ENCODE results near the gene FIGN.

The FIGN gene

DNA sequence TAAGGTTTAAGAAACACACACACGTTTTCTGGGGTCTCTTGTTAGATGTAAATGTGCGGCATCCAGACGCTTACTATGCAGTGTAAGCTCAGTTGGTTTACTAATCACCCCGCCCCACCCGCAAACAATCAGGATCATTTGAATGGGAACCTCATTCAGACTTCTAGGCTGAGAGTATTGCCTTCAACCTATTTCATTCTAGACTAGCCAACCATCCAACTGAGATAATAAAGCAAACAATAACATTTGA lies 1.3 kb upstream of the FIGN start:
- no peak for DNase-seq (ENCODE audit: low read depth)

DNA sequence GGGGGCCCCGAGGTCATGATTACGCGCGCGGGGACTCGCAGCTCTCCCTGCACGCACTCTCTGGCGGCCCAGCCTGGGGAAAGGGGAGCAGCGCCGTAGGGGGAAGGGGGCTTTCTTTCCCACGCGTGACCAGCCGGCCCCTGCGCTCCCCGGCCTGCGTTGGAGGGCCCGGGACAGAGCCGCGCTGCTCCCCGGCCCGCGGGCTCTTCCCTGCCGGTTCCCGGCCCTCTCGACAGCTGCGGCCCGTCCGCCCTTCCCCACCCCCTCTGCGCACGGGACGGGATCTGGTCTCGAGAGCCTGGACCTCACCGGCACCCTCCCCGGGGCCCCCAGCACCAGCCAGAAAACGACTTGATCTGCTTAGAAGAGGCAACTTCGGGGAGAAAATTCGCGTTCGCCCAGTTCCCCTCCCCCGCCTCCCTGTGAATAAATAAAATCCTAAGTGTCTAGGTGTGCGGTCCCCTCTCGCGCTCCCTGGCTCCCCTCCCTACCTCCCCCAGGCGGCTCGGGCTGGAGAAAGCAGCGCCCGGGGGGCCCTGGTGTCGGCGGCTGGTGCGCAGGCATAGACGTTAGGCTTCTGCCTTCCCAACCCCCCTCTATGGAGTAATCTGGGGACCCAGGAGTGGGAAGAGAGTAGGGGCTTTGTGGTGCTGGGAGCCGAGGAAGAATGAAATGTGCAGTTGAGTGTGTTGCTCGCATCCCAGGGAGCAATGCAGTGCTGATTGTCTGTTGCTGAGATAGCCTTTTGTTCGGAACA lies 803 bp upstream of the FIGN start:
- no peak for DNase-seq (ENCODE audit: low read depth)

DNA sequence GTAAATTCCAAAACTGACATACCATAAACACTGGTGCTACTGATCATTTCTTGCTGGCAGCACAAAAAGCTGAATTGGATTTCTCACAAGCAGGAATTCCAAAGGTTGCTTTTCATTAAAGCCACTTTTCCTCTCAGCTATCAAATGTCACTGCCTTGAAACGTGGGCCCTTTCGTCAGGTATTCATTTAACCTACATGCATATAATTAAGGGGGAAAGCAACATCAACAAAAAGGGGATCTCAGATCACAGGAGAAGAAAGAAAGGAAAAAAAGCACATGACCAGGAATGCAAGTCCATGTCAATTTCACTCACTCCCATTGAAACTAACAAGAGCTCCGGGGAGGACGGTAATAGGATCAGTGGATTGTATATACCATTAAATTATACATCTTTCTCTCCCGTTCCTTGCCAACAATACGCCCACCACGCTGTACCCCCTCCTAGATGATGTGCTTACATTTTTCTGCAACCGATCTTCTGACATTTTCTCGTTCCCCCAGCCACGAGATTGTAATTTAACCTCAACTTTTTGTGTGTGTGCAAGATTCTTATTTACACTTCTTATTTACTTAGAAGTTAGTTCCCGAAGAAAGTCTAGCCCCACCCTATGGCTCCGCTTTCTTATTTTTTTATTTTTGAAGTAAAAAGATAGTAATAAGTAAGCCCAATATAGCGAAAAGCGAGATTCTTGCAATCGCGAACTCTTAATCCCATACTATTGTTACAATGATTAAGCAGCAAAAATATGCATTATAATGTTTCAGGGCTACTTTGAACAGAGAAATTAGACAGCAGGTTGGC lies 725 bp downstream of the FIGN start:
- DNase-seq (ENCODE audit: low read depth) = no peak

DNA sequence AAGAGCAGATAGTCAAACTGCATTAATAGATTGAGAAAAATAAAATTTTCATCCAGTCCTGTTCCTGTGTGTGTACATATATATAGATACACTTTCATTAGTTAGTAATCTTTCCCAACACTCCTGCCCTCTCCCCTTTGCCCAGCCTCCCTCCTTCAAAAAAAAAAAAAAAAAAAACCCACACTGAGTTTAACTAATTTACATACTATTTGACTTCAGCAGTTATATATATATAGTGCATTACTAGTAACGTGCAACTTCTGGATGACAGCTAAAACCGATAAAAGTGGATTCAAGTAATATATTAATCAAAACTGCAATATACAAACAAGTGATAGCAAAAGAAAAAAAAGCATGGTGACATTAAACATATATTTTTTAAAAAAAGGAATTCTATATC lies 1.4 kb downstream of the FIGN start:
- no peak for DNase-seq (ENCODE audit: low read depth)

DNA sequence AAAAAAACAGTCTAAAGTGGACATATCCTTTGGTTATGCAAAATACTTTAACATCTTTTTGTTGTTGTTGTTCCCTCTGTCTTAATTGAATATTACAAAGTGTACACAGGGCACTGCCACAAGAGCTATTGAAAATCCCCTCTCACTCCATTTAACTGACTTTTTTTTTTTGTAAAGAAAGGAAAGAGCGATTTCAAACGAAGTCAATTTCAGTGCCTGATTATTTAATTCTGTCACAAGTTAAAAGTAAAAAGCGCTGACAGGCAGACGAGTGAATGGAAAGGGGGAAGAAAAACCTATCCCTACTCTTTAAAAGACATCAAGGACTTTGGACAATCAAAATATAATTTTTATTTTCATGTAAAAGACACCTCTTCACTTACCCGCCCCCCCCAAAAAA lies 1.9 kb downstream of the FIGN start:
- DNase-seq (ENCODE audit: low read depth) = no peak

DNA sequence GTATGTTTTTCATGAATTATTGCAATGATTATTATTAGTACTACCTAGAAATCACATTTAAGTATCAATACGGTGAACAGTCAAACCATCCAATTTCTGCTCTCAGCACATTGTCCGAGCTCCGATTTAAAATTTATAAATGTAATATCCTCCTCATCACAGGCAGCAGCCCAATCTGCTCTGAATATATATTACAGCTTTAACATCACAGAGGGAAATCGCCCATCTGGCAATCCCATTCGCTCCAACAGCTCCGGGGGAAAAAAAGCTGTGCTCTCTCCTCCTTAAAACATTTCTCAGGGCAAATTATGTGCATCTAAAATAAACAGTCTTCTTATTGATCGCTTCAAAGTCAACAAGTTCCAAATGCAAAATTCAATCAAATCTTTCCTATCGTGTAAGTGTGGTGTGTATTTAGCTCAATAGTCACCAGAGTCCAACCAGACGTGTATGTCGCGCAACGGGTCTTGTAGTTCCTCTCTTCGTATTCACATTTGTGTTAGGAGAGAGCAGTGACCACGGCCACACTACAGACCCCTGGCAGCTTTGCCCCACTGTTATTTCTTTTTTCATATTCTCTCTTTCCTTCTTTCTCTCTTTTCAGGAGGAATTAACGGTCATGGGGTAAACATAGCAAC lies 2.4 kb downstream of the FIGN start:
- DNase-seq (ENCODE audit: low read depth) = no peak

DNA sequence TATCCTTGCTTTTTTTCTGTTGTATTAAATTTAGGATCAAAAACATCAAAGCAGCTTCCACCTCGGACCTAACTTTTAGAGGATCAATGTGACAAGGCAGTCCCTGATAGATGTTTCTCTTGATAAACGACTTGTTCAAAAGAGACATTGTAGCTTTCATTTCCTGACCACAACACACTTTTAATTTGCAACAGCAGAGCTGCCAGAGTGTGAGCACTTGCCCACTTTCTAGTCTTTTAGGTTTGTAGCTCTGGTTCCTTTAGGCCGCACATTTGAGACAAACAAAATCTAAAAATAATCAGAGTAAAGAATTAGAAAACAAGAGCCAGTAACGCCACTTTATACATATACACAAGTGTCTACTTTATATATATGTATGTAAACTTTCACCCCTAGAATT lies 3.1 kb downstream of the FIGN start:
- DNase-seq (ENCODE audit: low read depth) = no peak

DNA sequence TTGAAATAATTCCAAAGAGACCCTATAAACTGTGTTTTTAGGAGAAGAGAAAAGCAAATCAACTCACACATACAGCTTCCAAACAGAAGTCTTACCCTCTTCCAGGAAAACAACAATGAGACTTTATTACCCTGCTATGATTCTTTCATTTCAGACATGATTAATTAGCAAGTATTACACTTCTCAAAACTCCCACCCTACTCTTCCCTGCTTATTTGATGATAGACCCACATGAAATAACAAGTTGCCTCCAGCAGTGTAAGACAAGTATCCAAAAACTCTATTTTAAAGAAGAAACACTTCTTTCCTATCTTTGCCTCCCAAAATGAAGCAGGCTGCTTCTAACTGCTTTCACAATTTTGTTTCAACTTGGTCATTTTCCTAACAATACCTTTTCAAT lies 4.1 kb downstream of the FIGN start:
- no peak for DNase-seq (ENCODE audit: low read depth)

DNA sequence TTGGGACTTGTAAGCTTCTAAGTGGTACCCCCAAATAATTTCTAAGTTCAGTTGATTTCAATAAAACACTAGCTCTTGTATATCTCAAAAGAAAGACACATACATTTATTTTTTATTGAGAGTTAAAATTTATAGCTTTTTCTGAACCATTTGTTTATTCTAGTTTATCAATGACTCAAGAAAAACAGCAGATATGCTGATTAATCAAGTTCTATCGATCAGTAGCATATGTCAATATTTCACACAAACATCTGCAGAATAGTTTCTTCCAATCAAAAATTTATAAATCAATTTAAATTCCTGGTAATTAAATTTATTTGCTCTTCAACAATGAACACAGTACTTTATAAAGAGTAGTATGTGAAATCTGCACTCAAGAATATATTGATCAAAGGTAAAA lies 5.3 kb downstream of the FIGN start:
- no peak for DNase-seq (ENCODE audit: low read depth)

DNA sequence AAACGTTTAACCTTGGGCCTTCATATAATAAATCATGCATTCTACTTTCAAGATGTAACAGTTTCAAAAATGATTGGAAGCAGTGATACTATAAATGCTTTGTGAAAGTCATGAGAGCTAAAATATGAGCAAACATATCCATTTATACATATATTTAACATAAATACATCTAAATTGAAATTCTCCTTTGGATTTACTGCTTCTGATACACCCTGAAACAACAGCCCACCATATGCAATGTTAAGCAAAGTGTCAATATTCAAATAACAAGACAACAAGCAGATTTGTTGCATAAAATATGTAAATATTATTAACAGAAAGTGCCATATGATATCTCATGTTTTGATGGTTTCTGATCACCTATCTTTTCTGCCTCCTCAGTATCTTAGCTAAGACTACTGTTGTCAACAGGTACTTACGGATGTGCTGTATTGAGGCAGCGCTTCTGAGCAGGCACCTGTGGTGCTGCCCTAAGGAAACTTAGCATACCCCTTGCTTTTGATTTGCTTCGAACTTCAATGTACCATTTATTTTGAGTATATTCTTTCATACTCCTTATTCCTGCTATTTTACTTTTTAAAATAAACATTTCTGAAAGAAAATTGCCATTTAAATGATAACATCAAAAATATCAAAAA lies 6.1 kb downstream of the FIGN start:
- no peak for DNase-seq (ENCODE audit: low read depth)

DNA sequence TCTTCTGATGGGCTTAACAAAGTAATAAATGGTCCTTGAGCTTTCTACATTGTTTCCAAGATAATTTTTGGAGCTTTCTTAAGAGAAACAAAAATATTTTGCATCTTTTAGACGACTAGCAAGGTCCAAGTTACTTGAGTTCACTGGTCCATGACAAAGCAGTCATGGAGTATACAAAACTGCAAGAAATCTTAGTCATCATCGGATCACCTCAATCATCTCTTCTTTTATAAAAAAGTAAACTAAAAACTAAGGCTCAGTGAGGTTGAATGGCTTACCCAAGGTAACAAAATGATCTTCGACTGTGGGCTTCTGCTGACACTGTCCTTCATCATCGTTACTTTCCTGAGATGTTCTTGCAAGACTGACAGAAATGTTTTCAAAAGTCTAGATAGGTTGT lies 11.9 kb downstream of the FIGN start:
- DNase-seq (ENCODE audit: low read depth) = no peak

DNA sequence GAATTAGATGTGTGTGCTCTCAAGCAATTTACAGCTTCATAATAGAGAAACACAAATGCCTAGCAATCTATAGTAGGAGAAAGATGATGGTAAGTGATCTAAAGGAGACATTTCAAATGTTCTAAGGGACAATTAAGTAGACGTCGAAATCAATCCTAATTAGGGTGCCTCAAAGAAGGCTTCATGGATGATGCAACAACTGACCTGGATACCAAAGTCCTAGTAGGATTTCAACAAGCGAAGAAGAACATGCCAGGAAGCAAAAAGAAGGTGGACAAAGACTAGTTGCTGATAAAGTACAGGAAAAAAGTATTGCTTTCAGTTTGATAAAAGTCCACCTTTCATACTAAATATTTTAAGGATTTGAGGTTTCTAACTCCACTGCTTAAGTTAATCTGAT lies 12.5 kb downstream of the FIGN start:
- DNase-seq (ENCODE audit: low read depth) = no peak

DNA sequence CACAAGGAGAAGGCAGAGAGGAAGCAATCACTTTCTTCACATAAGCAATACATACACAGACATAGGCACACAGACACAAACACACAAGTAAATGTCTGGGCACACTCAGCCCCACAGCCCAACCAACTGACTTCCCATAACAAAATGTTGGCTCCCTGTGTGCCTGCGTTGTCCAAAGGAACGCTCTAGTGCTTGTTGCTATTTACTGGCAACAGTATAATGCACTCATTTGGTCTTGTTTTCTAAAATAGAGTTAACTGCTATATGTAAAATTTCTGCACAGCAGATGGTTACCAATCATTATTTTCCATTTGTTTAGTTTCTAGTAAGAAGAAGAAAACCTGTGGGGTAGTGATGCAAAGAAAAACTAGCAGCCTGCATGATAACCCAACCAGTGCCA lies 16.5 kb downstream of the FIGN start:
- no peak for DNase-seq (ENCODE audit: low read depth)

DNA sequence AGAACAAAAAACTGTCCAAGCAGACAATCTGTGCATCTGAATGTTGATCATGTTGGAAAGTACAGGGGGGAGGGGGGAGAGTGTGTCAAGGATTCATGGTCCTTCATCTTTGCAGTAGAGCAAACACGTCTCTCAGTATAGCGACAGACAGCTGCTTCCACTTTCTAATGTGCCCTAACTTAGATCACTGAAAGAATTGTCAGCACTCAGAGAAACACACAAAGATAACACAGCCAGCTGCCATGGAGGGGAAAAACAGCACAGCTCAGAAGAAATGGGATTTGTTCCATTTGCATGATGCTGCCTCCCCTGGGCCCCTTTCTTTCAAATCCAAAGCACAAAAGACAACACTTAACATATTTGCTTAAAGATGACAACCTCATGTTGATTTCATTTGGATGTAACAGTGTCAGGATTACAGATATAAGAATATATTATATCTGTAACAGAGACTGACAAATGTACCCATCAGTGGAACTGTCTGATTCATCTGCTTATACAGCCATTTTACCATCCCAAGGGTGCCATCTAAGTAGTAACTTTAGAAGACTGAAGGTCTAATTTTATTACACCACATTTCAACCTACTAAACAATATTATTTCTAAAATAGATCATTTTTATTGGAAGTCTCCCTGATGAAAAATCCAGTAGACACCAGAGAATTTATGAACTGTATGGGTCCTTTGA lies 17.7 kb downstream of the FIGN start:
- no peak for DNase-seq (ENCODE audit: low read depth)

DNA sequence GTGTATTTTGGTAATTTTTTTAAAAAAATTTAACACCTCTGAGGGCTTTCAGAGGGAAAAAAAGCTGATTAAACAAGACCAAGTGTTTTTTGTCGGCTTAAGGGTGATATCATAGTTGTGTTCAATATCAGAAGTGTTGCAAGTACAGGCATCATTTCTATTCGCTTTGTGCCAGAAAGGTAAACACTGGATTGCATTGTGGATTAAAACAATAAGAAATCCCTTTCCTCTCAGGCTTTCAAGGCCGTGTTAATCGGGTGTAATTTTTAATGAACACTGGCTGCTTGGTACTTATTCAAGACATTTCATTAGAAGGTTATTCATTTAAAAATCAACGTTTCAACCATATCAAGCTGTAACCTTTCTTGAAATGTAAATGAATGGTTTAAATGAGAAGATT lies 18.3 kb downstream of the FIGN start:
- DNase-seq (ENCODE audit: low read depth) = no peak

DNA sequence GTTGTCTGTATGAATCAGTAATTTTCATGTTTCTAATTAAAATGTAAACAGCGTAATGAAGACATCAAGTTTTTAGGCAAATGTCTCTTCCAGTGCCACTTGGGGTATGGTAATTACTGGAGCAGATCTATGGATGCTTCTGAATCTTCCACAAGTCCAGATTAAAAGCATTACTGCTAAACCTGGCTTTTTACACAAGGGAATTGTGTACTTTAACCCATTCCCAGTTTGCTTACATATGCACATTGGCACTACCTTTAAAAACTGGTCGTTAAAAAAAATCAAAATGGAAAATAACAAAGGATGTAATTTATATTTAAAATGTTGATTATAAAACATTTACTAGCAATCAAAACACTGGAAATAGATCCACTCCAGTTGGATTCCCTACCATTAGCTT lies 19.7 kb downstream of the FIGN start:
- DNase-seq (ENCODE audit: low read depth) = no peak

DNA sequence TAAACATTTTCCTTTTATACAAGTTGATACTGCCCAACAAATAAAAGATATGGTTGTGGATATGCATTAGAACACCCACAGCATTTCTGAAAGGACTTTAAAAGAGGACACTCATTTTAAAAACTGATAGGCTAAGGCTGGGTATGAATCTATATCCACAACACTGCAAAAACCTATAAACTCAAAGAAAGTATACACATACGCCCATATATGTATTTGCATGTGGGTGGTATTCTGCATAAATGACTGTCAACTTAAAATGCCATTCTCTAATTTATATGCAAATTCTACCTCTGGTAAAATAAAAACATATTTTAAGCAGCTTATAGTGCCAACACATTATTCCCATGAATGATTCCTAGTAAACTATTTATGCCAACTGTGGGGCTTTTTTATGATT lies 20.1 kb downstream of the FIGN start:
- DNase-seq (ENCODE audit: low read depth) = no peak

DNA sequence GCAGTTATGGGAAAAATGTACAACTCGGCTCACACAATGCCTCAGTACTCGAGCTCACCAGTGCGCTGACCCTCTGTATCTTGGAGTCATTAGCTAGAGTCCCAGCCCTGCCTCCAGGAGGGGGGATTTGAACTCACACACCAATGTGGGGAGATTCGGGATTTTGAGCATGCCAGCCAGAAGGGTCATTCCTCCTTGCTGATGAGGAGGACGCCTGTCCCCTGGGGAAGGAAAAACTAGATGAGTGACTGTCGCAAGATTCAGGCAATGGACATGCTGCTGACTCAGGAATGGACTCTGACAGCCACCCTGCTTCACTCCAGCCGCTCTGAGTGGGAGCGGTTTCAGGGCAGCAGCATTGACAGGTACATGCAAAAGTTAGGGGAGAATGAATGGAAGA lies 20.6 kb downstream of the FIGN start:
- no peak for DNase-seq (ENCODE audit: low read depth)

DNA sequence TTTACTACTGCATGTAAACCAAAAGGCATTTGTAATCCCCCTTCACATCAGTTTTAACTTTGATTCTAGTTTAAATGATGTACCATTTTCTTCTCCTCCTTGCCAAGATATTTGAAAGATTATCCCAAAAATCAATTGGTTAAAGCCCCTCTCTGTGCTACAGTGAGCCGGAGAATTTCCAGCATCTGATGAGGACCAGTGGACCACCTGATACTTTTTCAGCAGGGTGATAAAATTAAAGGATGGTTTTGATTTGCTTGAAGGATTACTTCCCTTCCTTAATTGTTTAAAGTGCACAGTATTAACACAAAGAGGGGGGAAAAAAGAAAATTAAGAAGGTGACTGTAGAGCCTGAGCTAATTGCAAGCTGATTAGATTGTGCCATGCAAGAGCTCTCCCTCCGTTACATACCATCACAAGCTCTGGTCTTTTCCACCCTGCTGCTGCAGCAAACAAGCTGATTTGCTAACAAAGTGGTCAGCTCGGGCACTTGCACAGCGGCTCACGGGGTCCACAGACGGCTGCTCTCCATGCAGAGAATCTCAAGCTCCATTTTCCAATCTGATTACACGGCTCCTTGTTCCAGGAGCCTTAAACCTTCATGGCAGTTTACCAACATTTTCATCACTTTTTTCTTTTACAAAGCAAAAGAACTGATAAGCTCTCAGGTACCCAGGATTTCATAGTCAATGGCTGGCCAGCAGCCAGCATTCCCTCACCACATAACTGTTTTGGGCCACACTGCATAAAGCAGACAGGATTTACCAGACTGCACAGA lies 22.1 kb downstream of the FIGN start:
- no peak for DNase-seq (ENCODE audit: low read depth)

DNA sequence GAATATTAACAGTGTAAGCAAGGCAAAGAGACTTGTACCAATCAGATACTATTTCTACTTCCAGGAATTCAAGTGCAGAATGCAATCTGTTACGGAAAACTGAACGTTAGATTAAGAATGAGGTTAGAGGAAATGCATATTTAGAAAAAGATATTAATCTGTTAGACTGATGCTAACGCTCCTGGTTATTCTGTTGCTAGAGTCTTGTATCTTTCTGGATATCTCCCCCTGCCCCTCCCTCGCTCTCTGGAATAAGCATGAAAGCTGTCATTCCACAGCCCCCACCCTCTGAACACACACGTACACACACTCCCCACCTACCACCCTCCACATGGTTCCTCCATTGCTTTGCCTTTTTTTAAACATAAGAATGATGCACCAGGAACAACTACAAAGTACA lies 24.1 kb downstream of the FIGN start:
- DNase-seq (ENCODE audit: low read depth) = no peak

DNA sequence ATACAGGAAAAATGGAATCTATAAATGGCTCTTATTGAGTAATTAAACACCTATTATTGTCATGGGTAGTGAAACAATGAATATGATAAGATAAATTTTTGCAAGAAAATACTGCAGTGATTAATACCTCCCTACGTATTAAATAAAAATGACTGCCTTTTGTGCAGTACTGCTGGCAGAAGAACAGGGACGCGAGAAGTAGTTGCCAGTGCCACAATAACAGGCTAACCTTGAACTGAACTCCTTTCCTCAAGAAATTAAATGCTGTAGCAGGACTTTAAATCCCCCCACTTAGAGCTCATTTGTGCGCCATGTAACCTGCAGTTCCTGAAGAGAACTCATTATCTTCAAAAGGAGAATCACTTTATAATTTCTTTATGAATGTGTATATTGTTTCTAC lies 24.6 kb downstream of the FIGN start:
- DNase-seq (ENCODE audit: low read depth) = no peak

DNA sequence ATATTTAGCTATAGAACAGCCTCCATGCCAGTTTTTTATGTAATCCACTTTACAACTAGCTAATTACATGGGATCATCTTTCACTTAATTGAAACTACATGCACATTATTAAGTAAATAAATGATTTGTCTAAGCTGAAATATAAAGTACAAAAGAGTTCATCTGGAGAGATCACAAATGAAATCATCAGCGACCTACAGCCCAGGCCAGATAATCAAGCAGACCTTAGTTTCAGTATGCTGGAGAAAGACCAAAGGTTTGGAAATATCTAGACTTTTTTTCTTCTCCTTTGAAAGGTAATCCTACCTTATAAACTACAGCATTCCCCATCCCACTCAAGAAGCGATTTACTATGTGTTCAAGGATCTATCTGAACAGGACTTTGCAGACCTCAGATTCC lies 26.5 kb downstream of the FIGN start:
- DNase-seq (ENCODE audit: low read depth) = no peak
